T1000 (cell line): ENCODE data around the gene RGS3.
"Not testable (repeated sequence)": the region's sequence is repeated elsewhere in the genome, so short reads cannot be mapped to it uniquely, and the experiment has no call there.

Experiments used
- DNase-seq: peaks from one replicate; lab custom pipeline; 2025; ENCODE audit warnings: mixed read lengths; lab: John Stamatoyannopoulos, UW

RGS3 gene

DNA sequence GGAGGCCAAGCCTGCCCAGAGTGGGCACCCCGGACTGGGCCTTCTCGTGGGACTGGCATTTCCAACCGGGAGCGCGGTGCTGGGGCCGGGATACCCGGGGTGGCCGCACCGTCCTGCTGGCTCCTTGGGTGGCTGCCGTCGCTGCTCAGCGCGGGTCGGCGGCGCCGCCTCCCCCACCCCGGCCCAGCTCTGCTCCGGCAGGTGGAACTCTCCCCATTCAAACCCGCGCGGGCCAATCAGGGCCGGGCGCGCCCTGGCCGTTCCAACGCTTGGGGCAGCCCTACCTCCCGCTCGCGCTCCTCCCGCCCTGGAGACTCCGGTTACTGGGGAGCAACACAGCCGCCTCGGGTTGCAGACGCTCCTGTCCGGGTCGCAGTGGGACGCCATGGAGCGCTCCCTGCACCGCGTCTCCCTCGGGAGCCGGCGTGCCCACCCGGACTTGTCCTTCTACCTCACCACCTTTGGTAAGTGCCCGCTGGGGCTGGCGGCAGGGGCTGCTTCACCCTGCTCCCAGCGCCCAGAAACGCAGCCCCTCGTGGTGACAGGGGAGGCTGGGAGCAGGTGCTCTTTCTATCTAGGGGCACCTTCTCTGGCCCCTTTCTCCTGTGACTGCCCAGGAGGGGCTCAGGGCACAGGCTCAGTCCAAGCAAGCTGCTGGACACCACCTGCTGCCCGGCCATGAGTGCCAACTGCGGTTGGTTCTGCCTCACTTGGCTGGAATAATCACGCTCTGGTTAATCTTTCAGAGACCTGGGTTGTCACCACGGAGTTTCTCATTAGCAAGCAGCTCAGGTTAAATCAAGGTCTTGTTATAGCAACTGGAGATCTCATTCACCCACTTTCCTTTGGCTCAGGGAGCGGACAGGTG is at the start of gene RGS3:
Gene RGS3 (plus strand): TSS at position 310 of the 868 bp plus-strand sequence. CDS start 76 bp downstream, at position 386.
- DNase-seq = no peak

DNA sequence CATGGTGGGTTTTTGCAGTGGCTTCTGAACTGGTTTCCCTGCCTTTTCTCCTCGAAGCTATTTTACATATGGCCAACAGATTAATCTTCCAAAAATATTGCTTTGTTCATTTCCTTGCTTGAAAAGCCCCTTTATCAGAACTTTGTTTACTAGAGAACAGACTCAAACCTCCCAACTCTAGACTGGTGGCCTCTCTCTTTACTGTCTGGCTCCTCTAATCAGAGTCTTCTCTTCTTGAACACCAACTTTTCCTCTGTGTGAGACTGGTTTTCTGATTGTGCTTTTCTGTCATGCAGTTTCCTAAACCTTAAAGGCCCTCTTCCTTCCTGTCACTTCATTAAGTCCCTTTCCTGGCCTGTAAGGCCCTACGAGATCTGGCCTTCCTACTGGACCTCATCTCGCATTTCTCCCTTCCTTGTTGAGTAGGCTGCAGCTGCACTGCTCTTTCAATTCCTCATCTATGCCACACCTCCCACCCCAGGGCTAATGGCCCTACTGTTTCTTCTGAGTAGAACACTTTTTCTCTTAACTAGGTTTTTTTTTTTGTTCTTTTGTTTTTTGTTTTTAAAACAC is 47.3 kb upstream of the RGS3 start:
- no peak for DNase-seq

DNA sequence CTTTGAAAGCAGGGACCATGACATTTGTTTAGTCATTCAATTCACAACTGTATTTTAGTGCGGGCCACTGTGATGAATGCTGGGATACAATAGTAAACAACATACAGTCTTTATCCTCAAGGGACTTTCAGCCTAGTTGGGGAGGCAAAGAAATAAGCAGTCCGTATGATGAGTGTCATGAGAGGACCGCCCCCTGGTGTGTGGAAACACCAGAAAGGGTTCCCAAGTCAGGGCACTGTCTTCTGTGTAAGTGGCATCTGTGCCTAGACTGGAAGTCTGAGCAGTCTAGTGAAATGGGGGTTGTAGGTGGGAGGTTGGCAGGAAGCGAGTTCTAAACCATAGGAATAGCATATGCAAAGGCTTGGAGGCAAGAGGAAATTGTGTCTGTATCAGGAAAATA is 46.2 kb upstream of the RGS3 start:
- no peak for DNase-seq

DNA sequence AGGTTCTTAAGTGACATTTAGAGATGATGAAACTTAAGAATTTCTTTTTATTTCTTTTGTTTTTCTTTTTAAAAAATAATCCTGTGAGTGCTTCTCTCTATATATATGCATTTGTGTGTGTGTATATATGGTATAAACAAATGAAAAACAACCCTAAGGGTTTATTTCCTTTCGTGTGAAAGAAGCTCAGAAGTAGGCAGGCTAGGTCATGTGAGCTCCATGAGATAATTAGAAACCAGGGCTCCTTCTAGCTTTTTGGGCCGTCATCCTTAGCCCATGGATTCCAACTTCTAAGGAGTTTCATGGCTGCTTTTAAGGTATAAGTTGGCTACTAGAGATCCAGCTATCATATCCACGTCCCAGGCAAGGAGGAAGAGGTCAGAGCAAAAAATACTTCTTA is 41.8 kb upstream of the RGS3 start:
- DNase-seq = no peak

DNA sequence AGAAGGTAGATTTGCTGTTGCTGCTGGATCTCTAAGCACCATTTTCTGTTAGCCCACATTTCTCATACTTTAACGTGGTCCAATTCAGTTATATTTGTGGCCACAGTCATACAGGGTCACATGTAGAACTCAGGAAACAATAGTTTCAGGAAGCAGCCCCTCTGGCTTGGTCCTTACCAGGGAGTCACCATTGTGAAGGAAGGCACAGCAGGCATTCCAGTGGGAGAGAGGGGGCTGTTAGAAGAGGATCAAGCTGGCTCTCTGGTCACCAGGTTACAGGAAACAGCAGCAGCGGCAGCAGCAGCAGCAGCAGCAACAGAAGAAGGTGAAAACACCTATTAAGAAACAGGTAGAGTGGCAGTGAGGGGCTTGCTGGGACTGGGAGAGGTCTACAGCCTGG is 38.5 kb upstream of the RGS3 start:
- no peak for DNase-seq

DNA sequence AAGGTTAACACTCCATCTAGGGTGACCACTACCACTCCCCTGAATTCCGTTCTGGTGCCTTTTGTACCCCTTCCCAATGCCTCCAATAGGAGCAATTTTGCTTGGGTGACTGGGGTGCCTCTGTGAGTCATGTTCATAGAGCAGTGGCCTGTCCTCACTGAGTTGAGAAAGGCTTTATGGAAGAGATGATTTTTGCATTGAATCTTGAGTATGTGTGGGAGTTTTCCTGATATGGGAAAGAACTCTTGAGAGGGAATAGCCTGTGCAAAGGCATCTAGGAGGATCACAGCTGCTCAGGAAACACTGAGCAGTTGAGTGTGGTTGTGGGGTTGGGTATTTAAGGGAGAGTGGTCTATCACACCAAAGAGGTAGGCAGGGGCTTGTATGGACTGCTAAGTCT is 36.8 kb upstream of the RGS3 start:
- no peak for DNase-seq

DNA sequence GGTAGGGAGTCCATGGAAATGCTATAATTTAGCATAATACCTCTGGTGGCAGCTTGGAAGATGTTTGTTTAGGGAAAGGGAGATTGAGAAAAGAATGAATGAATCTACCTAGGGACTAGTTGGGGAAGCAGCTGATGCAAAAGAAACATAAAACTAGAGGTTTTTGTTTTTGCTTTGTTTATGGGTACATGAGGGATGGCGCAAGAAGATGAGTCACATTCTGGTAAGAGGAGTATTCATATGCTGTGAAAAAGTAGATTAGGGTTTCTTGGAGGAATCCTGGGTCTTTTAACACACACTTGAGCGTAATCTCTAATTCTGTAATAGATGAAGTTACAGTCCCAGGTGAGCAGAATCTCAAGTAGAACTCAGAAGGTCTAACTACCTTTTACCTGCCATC is 35.9 kb upstream of the RGS3 start:
- DNase-seq = no peak

DNA sequence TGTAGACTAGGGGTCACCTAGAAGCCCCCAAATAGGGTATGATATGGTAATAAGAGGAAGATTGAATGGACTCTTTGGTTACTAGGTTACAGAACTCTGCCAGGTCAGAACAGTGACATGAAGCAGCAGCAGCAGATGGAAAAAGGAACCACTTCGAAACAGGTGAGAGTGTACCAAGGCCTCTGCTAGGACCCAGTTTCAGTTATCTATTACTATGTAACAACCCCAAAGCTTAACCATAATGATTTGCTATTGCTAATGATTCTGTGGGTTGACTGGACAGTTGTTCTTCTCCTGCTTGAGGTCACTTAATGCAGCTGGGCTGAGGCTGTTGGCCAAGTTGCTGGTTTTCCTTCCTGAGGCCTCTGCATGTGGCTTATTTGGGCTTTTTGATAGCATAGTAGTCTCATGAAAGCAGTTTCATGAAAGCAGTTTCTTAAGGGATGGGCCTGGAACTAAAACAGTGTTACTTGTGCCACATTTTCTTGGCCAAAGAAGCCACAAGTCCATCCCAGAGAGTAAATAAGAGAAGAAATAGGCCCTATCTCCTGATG is 35.4 kb upstream of the RGS3 start:
- DNase-seq = no peak

DNA sequence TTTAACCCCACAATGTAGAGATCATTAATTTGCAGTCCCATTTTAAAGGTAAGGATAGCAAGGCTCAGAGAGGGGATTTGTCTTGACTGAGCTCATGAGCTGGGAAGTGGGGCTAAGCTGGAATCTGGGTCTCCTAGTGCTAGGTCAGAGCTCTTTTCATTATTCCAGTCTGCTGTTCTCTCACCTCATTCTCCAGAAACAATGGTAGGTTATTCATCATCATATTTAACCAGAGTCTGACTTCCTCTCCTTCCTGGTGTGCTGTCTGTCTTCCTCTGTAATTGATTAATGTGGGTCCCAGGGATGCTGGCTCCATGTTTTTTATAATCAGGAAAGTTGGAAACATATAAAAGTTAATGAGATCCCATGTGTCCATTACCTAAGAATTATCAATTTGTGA is 32.3 kb upstream of the RGS3 start:
- no peak for DNase-seq

DNA sequence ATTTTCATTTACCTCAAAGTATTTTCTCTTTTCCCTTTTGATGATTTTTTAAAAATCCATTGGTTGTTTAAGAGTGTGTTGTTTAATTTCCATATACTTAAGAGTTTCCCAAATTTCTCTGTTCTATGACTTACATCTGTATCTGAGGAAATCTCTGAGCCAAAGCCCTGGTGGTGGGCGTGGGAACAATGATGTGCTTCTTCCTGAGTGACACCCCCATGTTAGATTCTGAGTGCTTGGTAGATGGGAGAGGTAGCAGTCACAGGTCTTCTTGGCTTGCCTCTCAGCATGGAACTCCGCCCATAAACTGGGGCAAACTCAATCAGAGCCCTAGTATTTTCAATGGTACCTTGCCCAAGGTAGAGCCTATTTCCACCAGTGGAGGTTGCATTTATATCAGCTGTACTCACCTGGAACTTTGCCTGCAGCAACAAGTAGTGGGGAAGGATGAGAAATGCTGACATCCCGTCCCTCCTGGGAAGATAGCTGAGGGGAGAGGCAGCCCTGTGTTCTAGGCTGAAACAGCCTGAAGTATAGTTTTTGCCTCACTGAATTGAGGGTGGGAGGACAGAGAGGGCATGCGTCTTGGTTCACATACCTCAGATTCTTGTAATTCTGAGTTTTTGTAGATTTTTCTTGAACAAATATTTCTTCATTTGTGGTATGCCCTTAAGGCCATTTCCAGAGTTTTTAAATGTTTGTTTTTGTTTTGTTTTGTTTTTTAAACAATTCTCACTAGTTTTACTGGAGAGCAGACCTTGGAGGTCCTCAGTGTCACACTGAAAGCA is 26.6 kb upstream of the RGS3 start:
- no peak for DNase-seq

DNA sequence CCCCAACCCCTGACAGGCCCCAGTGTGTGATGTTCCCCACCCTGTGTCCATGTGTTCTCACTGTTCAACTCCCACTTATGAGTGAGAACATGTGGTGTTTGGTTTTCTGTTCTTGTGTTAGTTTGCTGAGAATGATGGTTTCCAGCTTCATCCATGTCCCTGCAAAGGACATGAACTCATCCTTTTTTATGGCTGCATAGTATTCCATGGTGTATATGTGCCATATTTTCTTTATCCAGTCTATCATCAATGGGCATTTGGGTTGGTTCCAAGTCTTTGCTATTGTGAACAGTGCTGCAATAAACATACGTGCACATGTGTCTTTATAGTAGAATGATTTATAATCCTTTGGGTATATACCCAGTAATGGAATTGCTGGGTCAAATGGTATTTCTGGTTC is 25.8 kb upstream of the RGS3 start:
- DNase-seq = not testable (repeated sequence)

DNA sequence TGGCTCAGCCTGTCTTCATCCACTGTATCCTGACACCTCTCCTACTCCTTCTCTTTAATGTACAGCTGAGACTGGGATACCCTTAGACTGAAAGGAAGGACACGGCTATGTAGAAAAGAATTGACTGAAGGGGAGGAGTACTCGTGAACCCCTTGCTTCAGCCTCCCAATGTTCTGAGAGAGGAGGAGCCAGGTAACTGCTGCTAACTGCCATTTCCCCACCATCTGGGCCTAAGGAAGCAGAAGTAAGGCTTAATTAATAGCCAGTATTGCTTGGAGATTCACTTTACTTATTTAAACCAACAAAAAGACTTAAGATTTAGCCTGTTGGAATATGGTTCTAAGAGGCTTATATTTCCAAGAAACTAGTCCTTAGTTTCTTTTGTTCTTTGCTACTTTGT is 18.8 kb upstream of the RGS3 start:
- DNase-seq = no peak

DNA sequence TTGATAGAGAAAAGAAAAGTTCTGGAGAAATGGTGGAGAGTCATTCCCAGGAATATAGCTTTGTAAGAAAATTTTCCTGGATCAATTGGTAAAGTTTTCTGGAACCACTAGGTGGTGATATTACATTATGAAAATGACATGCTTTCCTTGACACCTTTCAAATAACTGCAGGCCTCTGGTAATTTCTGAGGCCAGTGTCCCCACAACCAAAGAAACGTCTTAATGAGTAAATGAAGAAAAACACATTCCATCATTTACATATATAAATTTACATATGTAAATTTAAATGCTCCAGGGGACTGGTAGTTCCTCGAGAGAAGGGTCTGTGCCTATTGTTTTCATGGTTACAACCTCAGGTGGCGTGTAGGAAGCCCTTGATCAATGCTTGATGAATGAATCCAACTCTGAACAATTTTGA is 17.2 kb upstream of the RGS3 start:
- DNase-seq = no peak

DNA sequence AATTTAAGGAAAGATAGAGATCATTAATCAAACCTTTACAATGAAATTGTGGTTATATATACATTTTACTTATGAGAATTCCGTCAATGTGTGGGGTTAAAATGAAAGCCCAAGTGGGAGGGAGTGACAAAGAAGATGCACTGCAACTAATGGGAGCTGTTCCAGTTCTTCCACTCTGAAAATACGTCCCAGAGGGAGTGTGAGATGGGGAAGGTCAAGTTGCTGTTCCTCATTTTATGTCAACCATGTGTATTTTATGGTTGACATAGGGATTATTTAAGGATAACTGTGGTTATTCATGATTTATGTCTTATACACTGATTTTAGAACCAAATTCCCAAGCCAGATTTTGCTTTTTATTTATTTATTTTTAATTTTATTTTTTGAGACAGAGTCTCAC is 14.2 kb upstream of the RGS3 start:
- no peak for DNase-seq

DNA sequence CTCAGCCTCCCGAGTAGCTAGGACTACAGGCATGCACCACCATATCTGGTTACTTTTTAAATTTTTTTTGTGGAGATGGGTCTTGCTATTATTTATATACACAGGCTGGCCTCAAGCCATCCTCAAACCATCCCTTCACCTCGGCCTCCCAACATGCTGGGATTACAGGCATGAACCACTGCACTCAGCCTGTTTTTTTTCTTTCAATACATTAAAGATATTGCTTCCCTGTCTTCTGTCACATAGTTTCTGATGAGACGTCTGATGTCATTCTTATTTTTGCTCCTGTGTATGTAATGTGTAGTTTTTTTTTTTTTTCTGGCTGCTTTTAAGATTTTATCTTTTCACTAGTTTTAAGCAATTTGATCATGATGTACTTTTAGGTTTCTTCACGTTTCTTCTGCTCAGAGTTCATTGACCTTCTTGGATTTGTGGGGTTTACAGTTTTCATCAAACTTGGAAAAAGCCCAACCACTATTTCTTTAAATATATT is 11.4 kb upstream of the RGS3 start:
- DNase-seq = no peak

DNA sequence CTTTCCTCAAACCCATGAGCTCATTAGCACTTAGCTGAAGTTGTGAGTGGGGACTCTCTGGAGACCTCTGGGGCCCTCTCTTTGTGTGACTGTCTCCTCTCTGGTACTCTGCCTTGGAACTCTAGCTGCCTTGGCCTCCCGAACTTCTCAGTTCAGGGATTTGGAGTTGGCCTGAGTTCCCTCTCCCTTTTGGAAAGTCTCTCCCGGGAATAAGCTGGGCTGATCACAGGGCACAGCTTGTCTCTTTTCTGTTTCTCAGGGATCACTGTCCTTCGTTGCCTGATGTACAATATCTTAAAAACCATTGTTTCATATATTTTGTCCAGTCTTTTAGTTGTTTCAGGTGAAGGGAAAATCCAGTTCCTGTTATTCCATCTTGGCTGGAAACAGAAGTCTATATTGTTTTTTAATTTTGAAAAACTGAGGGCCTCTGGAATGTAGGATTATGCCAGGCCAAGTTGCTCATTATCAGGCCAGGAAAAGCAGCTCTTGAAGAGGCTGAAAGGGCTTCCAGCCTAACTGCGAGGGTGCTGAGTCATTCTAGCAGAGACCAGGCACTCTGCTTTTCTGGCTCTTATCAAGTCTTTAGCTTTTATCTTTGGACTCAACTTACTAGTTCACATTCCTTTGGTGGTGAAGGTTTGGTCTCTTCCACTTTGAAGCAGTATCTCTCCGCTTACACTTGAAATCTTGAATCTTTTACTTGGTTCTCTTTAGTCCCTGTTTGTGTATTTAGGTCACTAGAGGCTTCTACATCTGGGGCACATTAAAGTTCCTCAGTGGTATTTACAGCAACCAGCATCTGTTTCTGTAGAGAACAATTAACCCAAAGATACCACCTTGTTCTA is 8.4 kb upstream of the RGS3 start:
- no peak for DNase-seq

DNA sequence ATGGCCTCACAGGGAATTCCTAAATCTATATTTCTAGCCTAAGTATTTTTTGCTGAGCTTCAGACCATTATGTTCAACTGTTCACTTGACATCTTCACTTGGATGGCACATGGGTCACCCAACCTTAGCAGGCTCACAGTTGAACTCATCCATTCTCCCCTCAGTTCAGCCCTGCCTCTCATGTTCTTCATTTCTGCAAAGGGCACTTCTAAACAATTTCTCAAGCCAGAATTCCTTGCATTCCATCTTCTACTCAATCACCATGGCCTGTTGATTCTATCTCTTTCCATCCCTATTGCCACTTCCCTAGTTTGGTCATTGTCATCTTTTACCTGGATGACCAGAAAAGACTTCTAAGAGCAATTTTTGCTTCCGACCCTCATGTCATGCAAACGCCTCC is 7.3 kb upstream of the RGS3 start:
- DNase-seq = no peak

DNA sequence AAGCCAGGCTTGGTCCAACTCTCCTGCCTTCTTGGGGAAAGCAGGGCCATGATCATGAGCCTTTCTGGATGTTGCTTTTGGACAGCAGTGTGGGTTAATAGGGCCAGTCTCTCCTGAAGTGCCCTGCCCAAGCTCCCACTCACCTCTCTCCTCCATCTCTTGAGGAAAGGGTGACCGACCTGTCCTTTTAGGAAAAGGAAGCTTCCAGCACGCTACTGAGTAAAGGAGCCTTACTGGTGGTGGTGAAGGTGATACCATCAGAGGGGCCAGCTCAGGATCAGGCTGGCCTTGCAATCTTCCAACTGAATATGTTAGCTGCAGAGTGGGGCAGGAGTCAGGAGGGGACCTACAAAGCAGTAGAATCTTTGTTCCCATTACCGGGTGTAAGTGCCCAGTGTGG is 2.2 kb upstream of the RGS3 start:
- DNase-seq = no peak

DNA sequence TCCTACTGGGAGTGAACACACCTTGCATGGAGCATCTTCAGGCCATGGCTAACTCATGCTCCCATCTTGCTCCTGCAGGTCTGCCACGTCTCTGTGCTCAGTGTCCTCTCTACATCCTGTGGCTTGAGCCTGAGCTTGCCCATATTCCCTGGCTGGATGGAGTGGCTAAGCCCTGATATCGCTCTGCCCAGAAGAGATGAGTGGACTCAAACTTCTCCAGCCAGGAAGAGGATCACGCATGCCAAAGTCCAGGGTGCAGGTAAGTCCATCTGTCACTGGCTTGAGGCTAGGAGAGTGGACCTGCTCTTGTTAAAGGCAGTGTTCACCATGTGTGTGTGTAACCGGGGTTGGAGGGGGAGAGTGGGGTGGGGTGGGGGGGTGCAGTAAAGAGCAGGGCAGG is 1.6 kb upstream of the RGS3 start:
- DNase-seq = no peak

DNA sequence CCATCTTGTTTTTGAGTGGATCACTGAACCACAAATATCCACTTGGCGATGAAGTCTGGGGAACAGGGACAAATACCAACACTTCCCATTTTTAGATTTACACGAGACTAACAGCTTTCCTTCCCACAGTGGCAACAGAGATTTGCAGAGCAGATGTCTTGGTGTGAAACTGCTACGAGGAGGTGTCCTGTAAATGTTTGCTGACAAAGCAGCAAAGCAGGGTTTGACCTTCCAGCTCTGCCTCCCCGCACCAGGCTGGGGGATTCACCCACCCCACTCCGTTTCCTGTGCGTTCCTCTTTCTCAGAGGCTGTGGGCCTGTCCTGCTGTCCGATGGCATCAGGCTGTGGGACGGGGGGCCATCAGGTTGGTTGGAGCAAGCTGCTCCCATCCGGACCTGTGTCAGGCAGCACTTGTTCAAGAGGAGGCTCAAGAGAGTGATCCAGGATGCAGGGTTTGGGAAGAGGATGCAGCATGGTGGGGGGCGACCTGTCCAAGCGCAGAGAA is 693 bp upstream of the RGS3 start:
- DNase-seq = no peak

DNA sequence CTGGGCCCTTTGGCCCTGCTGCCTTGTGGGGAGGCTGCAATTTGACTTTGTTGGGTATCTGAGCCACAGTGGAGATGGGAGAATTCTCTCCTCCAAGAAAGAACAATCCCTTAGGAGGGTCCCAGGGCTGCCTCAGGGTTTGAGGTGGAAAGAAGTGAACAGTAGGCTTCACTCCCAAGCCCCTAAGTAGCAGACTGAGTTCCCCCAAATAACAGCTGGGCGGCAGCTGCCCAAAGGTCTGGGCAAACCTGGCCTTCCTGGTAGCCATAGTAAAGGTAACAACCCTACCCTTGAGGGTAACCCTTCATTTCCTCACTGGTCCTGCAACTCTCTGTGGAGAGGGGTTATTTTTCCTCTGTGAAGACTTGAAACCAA is 746 bp downstream of the RGS3 start:
- DNase-seq = no peak
